ENCODE data around the gene SP110. TPM values are rescaled to one million over a fixed set of nuclear protein-coding genes. Genes with fewer than 3 reads are reported as not detected.

Gene SP110
- total RNA-seq, 1 experiment from 2014 or later: 56.7 TPM

DNA sequence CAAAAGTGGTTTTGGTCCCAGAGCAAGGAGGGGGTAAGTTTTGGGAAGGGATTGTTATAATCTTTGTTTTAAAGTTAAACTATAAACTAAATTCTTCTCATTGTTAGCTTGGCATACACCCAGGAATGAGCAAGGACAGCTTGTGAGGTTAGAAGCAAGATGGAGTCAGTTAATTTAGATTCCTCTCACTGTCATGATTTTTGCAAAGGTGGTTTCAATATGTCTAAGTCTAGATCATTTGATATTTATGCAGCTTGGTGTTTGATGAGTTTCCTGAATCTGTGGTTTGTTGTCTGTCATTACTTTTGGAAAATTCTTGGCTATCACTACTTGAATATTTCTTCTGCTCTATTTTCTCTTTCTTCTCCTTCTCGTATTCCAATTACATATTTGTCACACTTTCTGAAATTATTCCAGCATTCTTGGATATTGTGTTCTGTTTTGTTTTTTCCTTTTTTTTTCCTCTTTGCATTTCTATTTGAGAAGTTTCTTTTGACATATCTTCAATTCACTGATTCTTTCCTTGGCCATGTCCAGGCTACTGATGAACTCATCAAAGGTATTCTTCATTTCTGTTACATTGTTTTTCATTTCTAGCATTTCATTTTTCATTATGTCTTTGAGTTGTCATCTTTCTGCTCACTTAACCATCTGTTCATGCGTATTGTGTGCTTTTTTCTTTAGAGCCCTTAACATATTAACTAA is 10.9 kb upstream of the SP110 start:
- H3K4me1 Mint-ChIP-seq (ENCODE audit: low read depth, unreplicated experiment): peaks cover 46% of the 10 kb centered on the region
- CTCF ChIA-PET: interaction anchor here (0.5 to 1.3 kb wide), 4 partner anchors 11 to 96 kb away, joined by 3 to 6 read pairs (median 4); partner anchors contain the start of genes SP110 and SP140L
- H3K9me3 Mint-ChIP-seq (ENCODE audit: low read depth, unreplicated experiment): no peaks in the 10 kb centered on the region
- intact Hi-C loops (cut with micrococcal nuclease; ENCODE audit: unreplicated experiment): loop anchor here (2.0 to 5.0 kb wide), 2 partner anchors 96 to 182 kb away; partner anchors contain the start of gene SP140L
- H3K27me3 Mint-ChIP-seq (ENCODE audit: unreplicated experiment): no peaks in the 10 kb centered on the region
- no peak for DNase-seq
- TF ChIP-seq, protein P1, sequence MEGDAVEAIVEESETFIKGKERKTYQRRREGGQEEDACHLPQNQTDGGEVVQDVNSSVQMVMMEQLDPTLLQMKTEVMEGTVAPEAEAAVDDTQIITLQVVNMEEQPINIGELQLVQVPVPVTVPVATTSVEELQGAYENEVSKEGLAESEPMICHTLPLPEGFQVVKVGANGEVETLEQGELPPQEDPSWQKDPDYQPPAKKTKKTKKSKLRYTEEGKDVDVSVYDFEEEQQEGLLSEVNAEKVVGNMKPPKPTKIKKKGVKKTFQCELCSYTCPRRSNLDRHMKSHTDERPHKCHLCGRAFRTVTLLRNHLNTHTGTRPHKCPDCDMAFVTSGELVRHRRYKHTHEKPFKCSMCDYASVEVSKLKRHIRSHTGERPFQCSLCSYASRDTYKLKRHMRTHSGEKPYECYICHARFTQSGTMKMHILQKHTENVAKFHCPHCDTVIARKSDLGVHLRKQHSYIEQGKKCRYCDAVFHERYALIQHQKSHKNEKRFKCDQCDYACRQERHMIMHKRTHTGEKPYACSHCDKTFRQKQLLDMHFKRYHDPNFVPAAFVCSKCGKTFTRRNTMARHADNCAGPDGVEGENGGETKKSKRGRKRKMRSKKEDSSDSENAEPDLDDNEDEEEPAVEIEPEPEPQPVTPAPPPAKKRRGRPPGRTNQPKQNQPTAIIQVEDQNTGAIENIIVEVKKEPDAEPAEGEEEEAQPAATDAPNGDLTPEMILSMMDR (IDR thresholded peaks at IDR 0.05; ENCODE audit: unreplicated experiment): no peak
- H3K4me3 Mint-ChIP-seq (ENCODE audit: low read depth, unreplicated experiment): peak overlapping the region; percentile 31
- BruUV-seq (replicated peaks): TSS peak; percentile 76
- H3K27ac Mint-ChIP-seq (ENCODE audit: unreplicated experiment): peak overlapping the region; percentile 66
- H3K36me3 Mint-ChIP-seq (ENCODE audit: insufficient read depth, unreplicated experiment): peaks cover 10% of the 10 kb centered on the region

DNA sequence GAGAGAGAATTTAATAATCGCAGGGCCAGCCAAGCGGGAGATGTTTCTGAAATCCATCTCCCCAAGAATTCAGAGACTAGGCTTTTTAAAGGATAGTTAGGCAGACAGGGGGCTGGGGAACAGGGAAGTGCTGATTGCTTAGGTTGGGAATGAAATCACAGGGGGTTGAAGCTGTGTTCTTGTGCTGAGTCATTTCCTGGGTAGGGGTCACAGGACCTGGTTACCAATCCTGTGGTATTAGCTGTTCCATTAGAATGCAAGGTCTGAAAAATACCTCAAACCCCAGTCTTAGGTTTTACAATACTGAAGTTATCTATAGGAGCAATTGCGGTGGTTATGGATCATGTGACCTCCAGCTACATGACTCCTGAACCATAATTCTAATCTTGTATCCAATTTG is 10.3 kb upstream of the SP110 start:
- intact Hi-C loops (cut with micrococcal nuclease; ENCODE audit: unreplicated experiment): loop anchor here (2.0 to 5.0 kb wide), 2 partner anchors 97 to 182 kb away; partner anchors contain the start of gene SP140L

DNA sequence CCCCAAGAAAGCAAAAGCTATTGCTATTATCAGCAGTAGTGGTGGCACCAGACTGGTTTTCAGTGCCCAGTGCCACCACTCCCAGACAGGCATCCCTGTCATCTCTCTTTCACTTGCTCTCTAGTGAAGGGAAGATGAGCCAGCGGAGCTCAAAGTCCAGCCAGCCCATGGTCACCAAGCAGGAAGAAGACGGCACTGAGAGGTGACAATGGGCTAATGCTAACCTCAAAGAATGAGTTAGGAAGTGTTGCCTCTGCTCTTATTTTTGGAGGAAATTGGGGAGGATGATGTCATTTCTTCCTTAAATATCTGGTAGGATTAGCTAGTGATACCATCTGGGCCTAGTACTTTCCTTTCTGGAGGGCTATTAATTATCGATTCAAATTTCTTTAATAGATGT is 7.4 kb upstream of the SP110 start:
- BruUV-seq (replicated peaks): no TSS peak
- H3K9me3 Mint-ChIP-seq (ENCODE audit: low read depth, unreplicated experiment): no peaks in the 10 kb centered on the region
- DNase-seq: no peak
- H3K4me1 Mint-ChIP-seq (ENCODE audit: low read depth, unreplicated experiment): peaks cover 52% of the 10 kb centered on the region
- H3K36me3 Mint-ChIP-seq (ENCODE audit: insufficient read depth, unreplicated experiment): peaks cover 10% of the 10 kb centered on the region
- no peak overlapping the region for H3K27ac Mint-ChIP-seq (ENCODE audit: unreplicated experiment)
- H3K27me3 Mint-ChIP-seq (ENCODE audit: unreplicated experiment): no peaks in the 10 kb centered on the region
- no peak overlapping the region for H3K4me3 Mint-ChIP-seq (ENCODE audit: low read depth, unreplicated experiment)
- CTCF ChIA-PET: no interaction called here
- intact Hi-C loops (cut with micrococcal nuclease; ENCODE audit: unreplicated experiment): no loop called here
- TF ChIP-seq, protein P1 (IDR thresholded peaks at IDR 0.05; ENCODE audit: unreplicated experiment): no peak

More for the DNA sequence above, 10.3 kb upstream of the SP110 start:
- Mint-ChIP-seq H3K27me3 (ENCODE audit: unreplicated experiment) (no peaks in the 10 kb centered on the region), H3K4me1 (ENCODE audit: low read depth, unreplicated experiment) (peaks cover 50% of the 10 kb centered on the region), H3K27ac (ENCODE audit: unreplicated experiment) (peak overlapping the region; percentile 66), H3K9me3 (ENCODE audit: low read depth, unreplicated experiment) (no peaks in the 10 kb centered on the region), H3K4me3 (ENCODE audit: low read depth, unreplicated experiment) (peak overlapping the region; percentile 31), H3K36me3 (ENCODE audit: insufficient read depth, unreplicated experiment) (peaks cover 10% of the 10 kb centered on the region)
- TF ChIP-seq, protein P1 (IDR thresholded peaks at IDR 0.05; ENCODE audit: unreplicated experiment): no peak
- DNase-seq: peak; percentile 67
- BruUV-seq (replicated peaks): no TSS peak
- CTCF ChIA-PET: interaction anchor here (0.9 to 1.3 kb wide), 2 partner anchors 10 to 97 kb away, joined by 3 to 6 read pairs; partner anchors contain the start of genes SP110 and SP140L

DNA sequence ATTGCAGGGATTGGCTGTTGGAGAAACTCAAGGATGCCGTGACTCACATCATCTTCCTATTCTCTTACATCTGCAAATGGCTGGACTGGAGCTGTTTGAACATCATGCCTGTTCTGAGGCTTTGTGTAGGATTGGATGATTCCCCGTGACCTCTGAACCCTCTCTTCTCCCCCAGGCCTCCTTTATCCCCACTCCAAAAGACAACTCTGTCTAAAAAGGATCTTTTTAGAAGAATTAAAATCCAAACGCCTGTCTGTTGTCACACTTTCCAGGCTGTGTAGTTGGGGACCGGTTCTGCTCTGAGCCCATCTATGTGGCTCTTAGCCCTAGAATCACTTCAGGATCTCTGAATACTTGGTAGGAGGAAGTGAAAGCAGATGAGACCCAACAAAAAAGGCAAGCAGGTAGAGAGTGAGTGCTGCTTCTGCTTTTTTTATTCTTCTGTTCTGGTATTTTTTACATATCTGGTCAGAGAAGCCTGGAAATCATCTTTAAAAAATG is 6.3 kb upstream of the SP110 start:
- CTCF ChIA-PET: interaction anchor here (0.7 kb wide), 1 partner anchor 324 kb away, joined by 5 read pairs; no protein-coding TSS in a partner anchor
- no peak overlapping the region for H3K27ac Mint-ChIP-seq (ENCODE audit: unreplicated experiment)
- BruUV-seq (replicated peaks): no TSS peak
- H3K4me1 Mint-ChIP-seq (ENCODE audit: low read depth, unreplicated experiment): peaks cover 41% of the 10 kb centered on the region
- peaks cover 10% of the 10 kb centered on the region for H3K36me3 Mint-ChIP-seq (ENCODE audit: insufficient read depth, unreplicated experiment)
- no peak for DNase-seq
- no peak overlapping the region for H3K4me3 Mint-ChIP-seq (ENCODE audit: low read depth, unreplicated experiment)
- no peaks in the 10 kb centered on the region for H3K9me3 Mint-ChIP-seq (ENCODE audit: low read depth, unreplicated experiment)
- H3K27me3 Mint-ChIP-seq (ENCODE audit: unreplicated experiment): no peaks in the 10 kb centered on the region
- intact Hi-C loops (cut with micrococcal nuclease; ENCODE audit: unreplicated experiment): no loop called here
- TF ChIP-seq, protein P1 (IDR thresholded peaks at IDR 0.05; ENCODE audit: unreplicated experiment): no peak

Data from Calu3 (cell line).